SK-N-MC (cell line): ENCODE measurements around the gene JAK2.
"Not testable (repeated sequence)": the region's sequence is repeated elsewhere in the genome, so short reads cannot be mapped to it uniquely, and the experiment has no call there.

Source experiments
- DNase-seq: peaks from one replicate; pipeline ENCODE4 v3.0.0-alpha.2; 2011; ENCODE audit warnings: low read depth, low spot score
- H3K27ac ChIP-seq: fragments of 200-600 bp; sonication (generic); 2 replicates; pipeline ENCODE4 v1.5.1; 2016; ENCODE audit warnings: mixed run types
- H3K36me3 ChIP-seq: fragments of 200-600 bp; sonication (generic); 2 replicates; pipeline ENCODE4 v1.6.1; 2017; ENCODE audit warnings: antibody characterized with exemption, low read length, mixed read lengths; ENCODE audit not compliant: insufficient read depth
- H3K4me3 ChIP-seq: fragments of 200-600 bp; sonication (generic); 2 replicates; pipeline ENCODE4 v1.5.1; 2016
- H3K9ac ChIP-seq: fragments of 200-600 bp; sonication (generic); 2 replicates; pipeline ENCODE4 v1.8.0; 2017; ENCODE audit warnings: mixed run types, mixed read lengths; ENCODE audit not compliant: insufficient read length
- H3K9me3 ChIP-seq: fragments of 200-600 bp; sonication (generic); 2 replicates; pipeline ENCODE4 v1.6.1; 2017; ENCODE audit warnings: low read depth, mild to moderate bottlenecking, antibody characterized with exemption, low read length, moderate library complexity, mixed read lengths
- EZH2 ChIP-seq: fragments of 200-600 bp; sonication (generic); IDR thresholded peaks from one replicate; pipeline ENCODE4 v1.6.1; 2017; ENCODE audit warnings: antibody characterized with exemption
- FOXP2 ChIP-seq: optimal IDR thresholded peaks from 2 replicates; pipeline ENCODE3; 2011; ENCODE audit warnings: mild to moderate bottlenecking, moderate library complexity; ENCODE audit not compliant: insufficient read depth; ENCODE audit errors: extremely low read length, control extremely low read depth
- POLR2AphosphoS5 ChIP-seq: IDR thresholded peaks from 2 replicates; pipeline ENCODE4 v1.6.1; 2012; ENCODE audit warnings: mild to moderate bottlenecking, low read depth, low read length, borderline replicate concordance

The JAK2 gene

GRCh38 chr9:4984621-4985385 is at the start of gene JAK2:
JAK2 (plus strand) TSS chr9:4985272; CDS start chr9:5021988, 36,716 bp downstream.
- DNase-seq, result no peak
- peaks cover 8% of the 10 kb centered on the region; the same call in 1 of the 2 replicates for H3K36me3 ChIP-seq
- H3K4me3 ChIP-seq, result peak within 1 kb of the TSS; percentile 79
- TF ChIP-seq FOXP2, result peak; percentile 60
- peak; percentile 86 for TF ChIP-seq POLR2AphosphoS5
- no peak for TF ChIP-seq EZH2
- H3K27ac ChIP-seq, result peak within 1 kb of the TSS; percentile 72
- H3K9ac ChIP-seq, result peak within 1 kb of the TSS; percentile 93
- no peaks in the 10 kb centered on the region for H3K9me3 ChIP-seq

GRCh38 chr9:4936277-4936676 is 48.8 kb upstream of the JAK2 start:
- TF ChIP-seq EZH2 (no peak), POLR2AphosphoS5 (no peak), FOXP2 (no peak)
- Histone ChIP-seq H3K36me3 (no peaks in the 10 kb centered on the region), H3K9ac (no peak overlapping the region), H3K9me3 (no peaks in the 10 kb centered on the region), H3K27ac (no peak overlapping the region), H3K4me3 (no peak overlapping the region)
- DNase-seq, result no peak

- no peak overlapping the region for H3K9ac ChIP-seq
- H3K27ac ChIP-seq, result no peak overlapping the region
- no peaks in the 10 kb centered on the region for H3K9me3 ChIP-seq
- no peak overlapping the region for H3K4me3 ChIP-seq
- no peak for TF ChIP-seq EZH2
- no peak for TF ChIP-seq POLR2AphosphoS5
- TF ChIP-seq FOXP2, result no peak
- DNase-seq, result no peak
- H3K36me3 ChIP-seq, result no peaks in the 10 kb centered on the region
Observed at GRCh38 chr9:4936823-4937222, 48.2 kb upstream of the JAK2 start.

- Histone ChIP-seq H3K36me3 (no peaks in the 10 kb centered on the region), H3K9ac (no peak overlapping the region), H3K4me3 (no peak overlapping the region), H3K27ac (no peak overlapping the region), H3K9me3 (no peaks in the 10 kb centered on the region)
- TF ChIP-seq POLR2AphosphoS5 (no peak), EZH2 (no peak), FOXP2 (no peak)
- no peak for DNase-seq
Observed at GRCh38 chr9:4937446-4937845, 47.6 kb upstream of the JAK2 start.

GRCh38 chr9:4938496-4938895 is 46.6 kb upstream of the JAK2 start:
- TF ChIP-seq EZH2, result no peak
- no peak for TF ChIP-seq FOXP2
- no peak for TF ChIP-seq POLR2AphosphoS5
- Histone ChIP-seq H3K4me3 (no peak overlapping the region), H3K36me3 (no peaks in the 10 kb centered on the region), H3K9ac (no peak overlapping the region), H3K9me3 (no peaks in the 10 kb centered on the region), H3K27ac (no peak overlapping the region)
- no peak for DNase-seq

- no peak overlapping the region for H3K4me3 ChIP-seq
- no peaks in the 10 kb centered on the region for H3K36me3 ChIP-seq
- H3K9ac ChIP-seq, result no peak overlapping the region
- TF ChIP-seq FOXP2 (no peak), POLR2AphosphoS5 (no peak), EZH2 (no peak)
- no peak for DNase-seq
- H3K9me3 ChIP-seq, result no peaks in the 10 kb centered on the region
- no peak overlapping the region for H3K27ac ChIP-seq
Observed at GRCh38 chr9:4939118-4939561, 45.9 kb upstream of the JAK2 start.

- not testable (repeated sequence) for H3K4me3 ChIP-seq, H3K9ac ChIP-seq, H3K9me3 ChIP-seq, H3K36me3 ChIP-seq, H3K27ac ChIP-seq, DNase-seq
Observed at GRCh38 chr9:4942042-4942691, 42.9 kb upstream of the JAK2 start.

- no peak overlapping the region for H3K27ac ChIP-seq
- TF ChIP-seq FOXP2, result no peak
- no peak for TF ChIP-seq EZH2
- no peak for TF ChIP-seq POLR2AphosphoS5
- no peaks in the 10 kb centered on the region for H3K36me3 ChIP-seq
- no peak overlapping the region for H3K4me3 ChIP-seq
- no peak for DNase-seq
- H3K9ac ChIP-seq, result no peak overlapping the region
- H3K9me3 ChIP-seq, result no peaks in the 10 kb centered on the region
Observed at GRCh38 chr9:4943346-4943745, 41.7 kb upstream of the JAK2 start.

- not testable (repeated sequence) for H3K9me3 ChIP-seq, H3K9ac ChIP-seq, H3K4me3 ChIP-seq, H3K36me3 ChIP-seq, H3K27ac ChIP-seq, DNase-seq
Observed at GRCh38 chr9:4944431-4945211, 40.5 kb upstream of the JAK2 start.
